ENCODE data around the gene RAPGEF3.
A peak's percentile ranks its signal among the peaks of the same experiment; 100 is the strongest.

RAPGEF3 gene

GRCh38 chr12:47758834-47759690, at the start of gene RAPGEF3:
TSS of gene RAPGEF3 (minus strand) at chr12:47758880. CDS start at chr12:47758556, 324 bp downstream.
- intact Hi-C loops (cut with DNase I), result loop anchor here (2.0 to 5.0 kb wide), 2 partner anchors 20 to 42 kb away; no protein-coding TSS in a partner anchor

GRCh38 chr12:47808050-47808449, 49.4 kb upstream of the RAPGEF3 start:
- intact Hi-C loops (cut with DNase I), result no loop called here
- peak in 15 of 42 donors; percentile 31 to 77 (median 46) for DNase-seq

More at GRCh38 chr12:47758834-47759690, at the start of gene RAPGEF3:
- peak; percentile 73 to 95 (median 90) for DNase-seq

- no peak for DNase-seq
- intact Hi-C loops (cut with DNase I), result no loop called here
Measured at GRCh38 chr12:47807338-47807737, 48.7 kb upstream of the RAPGEF3 start.

GRCh38 chr12:47805417-47805816, 46.7 kb upstream of the RAPGEF3 start:
- intact Hi-C loops (cut with DNase I), result no loop called here
- DNase-seq, result no peak

GRCh38 chr12:47804171-47804570, 45.5 kb upstream of the RAPGEF3 start:
- no peak for DNase-seq
- intact Hi-C loops (cut with DNase I), result no loop called here

- intact Hi-C loops (cut with DNase I), result no loop called here
- DNase-seq, result no peak
Measured at GRCh38 chr12:47803191-47803875, 44.7 kb upstream of the RAPGEF3 start.

- DNase-seq, result no peak
- intact Hi-C loops (cut with DNase I), result no loop called here
Measured at GRCh38 chr12:47802312-47802711, 43.6 kb upstream of the RAPGEF3 start.

GRCh38 chr12:47801904-47802246, 43.2 kb upstream of the RAPGEF3 start:
- no peak for DNase-seq
- intact Hi-C loops (cut with DNase I), result no loop called here

GRCh38 chr12:47801170-47801903, 42.7 kb upstream of the RAPGEF3 start:
- intact Hi-C loops (cut with DNase I), result no loop called here

GRCh38 chr12:47800582-47800981, 41.9 kb upstream of the RAPGEF3 start:
- no peak for DNase-seq
- intact Hi-C loops (cut with DNase I), result no loop called here

More at GRCh38 chr12:47801170-47801903, 42.7 kb upstream of the RAPGEF3 start:
- DNase-seq, result peak in 2 of 42 donors; percentile 49 to 62

GRCh38 chr12:47799357-47799955, 40.8 kb upstream of the RAPGEF3 start:
- intact Hi-C loops (cut with DNase I), result loop anchor here (5.0 kb wide), 1 partner anchor 38 kb away; no protein-coding TSS in a partner anchor

GRCh38 chr12:47798382-47798948, 39.8 kb upstream of the RAPGEF3 start:
- intact Hi-C loops (cut with DNase I), result loop anchor here (5.0 kb wide), 1 partner anchor 39 kb away; no protein-coding TSS in a partner anchor
- no peak for DNase-seq

More at GRCh38 chr12:47799357-47799955, 40.8 kb upstream of the RAPGEF3 start:
- peak in 39 of 42 donors; percentile 41 to 88 (median 69) for DNase-seq

- intact Hi-C loops (cut with DNase I), result loop anchor here (5.0 kb wide), 1 partner anchor 40 kb away; no protein-coding TSS in a partner anchor
Measured at GRCh38 chr12:47797441-47797840, 38.8 kb upstream of the RAPGEF3 start.

GRCh38 chr12:47795814-47796411, 37.2 kb upstream of the RAPGEF3 start:
- intact Hi-C loops (cut with DNase I), result loop anchor here (5.0 kb wide), 1 partner anchor 41 kb away; no protein-coding TSS in a partner anchor
- no peak for DNase-seq

More at GRCh38 chr12:47797441-47797840, 38.8 kb upstream of the RAPGEF3 start:
- peak in 15 of 42 donors; percentile 44 to 81 (median 63) for DNase-seq

GRCh38 chr12:47795121-47795813, 36.6 kb upstream of the RAPGEF3 start:
- intact Hi-C loops (cut with DNase I), result loop anchor here (5.0 kb wide), 1 partner anchor 42 kb away; no protein-coding TSS in a partner anchor
- DNase-seq, result no peak

GRCh38 chr12:47794679-47795078, 36.0 kb upstream of the RAPGEF3 start:
- DNase-seq, result no peak
- intact Hi-C loops (cut with DNase I), result loop anchor here (5.0 kb wide), 1 partner anchor 43 kb away; no protein-coding TSS in a partner anchor

- no peak for DNase-seq
- intact Hi-C loops (cut with DNase I), result no loop called here
Measured at GRCh38 chr12:47793015-47793681, 34.5 kb upstream of the RAPGEF3 start.

Measured in head of caudate nucleus (tissue), 42 donors.